Thyroid gland (tissue), 4 donors: ENCODE data around the gene MRNIP. TPM values are rescaled to one million over a fixed set of nuclear protein-coding genes. Genes with fewer than 3 reads are reported as not detected.
"Not testable (repeated sequence)": the region's sequence is repeated elsewhere in the genome, so short reads cannot be mapped to it uniquely, and the experiment has no call there.

Experiments
- DNase-seq, 2 donors: peaks; one replicate each; pipeline ENCODE4 v3.0.0-alpha.2; 2019
- H3K27ac ChIP-seq, 3 donors: fragments of 200-600 bp; sonication (generic); 1 replicate in 2 of 3; 2 replicates in 1 of 3; pipeline ENCODE4 v1.5.1; 2016 to 2019; ENCODE audit warnings: mild to moderate bottlenecking in 1 of 3, moderate library complexity in 1 of 3
- H3K27me3 ChIP-seq: fragments of 200-600 bp; sonication (generic); one replicate; pipeline ENCODE4 v1.5.1; 2019
- H3K36me3 ChIP-seq, 2 donors: fragments of 200-600 bp; sonication (generic); one replicate each; pipeline ENCODE4 v1.5.1; 2016 to 2019
- H3K4me1 ChIP-seq, 2 donors: fragments of 200-600 bp; sonication (generic); one replicate each; pipeline ENCODE4 v1.5.1; 2017 to 2019
- H3K4me3 ChIP-seq, 3 donors: fragments of 200-600 bp; sonication (generic); replicated peaks in 1 of 3; 1 replicate in 2 of 3; 2 replicates in 1 of 3; pipeline ENCODE4 v1.5.1; 2016; ENCODE audit warnings: mild to moderate bottlenecking in 1 of 3
- H3K9me3 ChIP-seq: fragments of 200-600 bp; sonication (generic); one replicate; pipeline ENCODE4 v1.5.1; 2017
- CTCF ChIP-seq, 6 experiments: fragments of 200-600 bp in 3 of 6; fragments of 450-650 bp in 3 of 6; sonication (generic) in 3 of 6; IDR thresholded peaks; one replicate each; pipeline ENCODE4 v1.5.1; 2016 to 2019; ENCODE audit warnings: antibody characterized with exemption in 6 of 6, mild to moderate bottlenecking in 2 of 6, inconsistent platforms in 1 of 6, moderate library complexity in 1 of 6
- POLR2A ChIP-seq, 2 donors: fragments of 450-650 bp; IDR thresholded peaks; one replicate each; pipeline ENCODE4 v1.6.1; 2017; ENCODE audit warnings: antibody characterized with exemption in 2 of 2, mild to moderate bottlenecking in 2 of 2, moderate library complexity in 1 of 2
- WGBS, 2 donors: methylation state at CpG; one replicate each; pipeline ENCODE4 v1.1.5; 2017; 5-methylcytosine and 5-hydroxymethylcytosine counted together
- intact Hi-C: fragments of 100-400 bp; cut with DNase I; formaldehyde crosslinking; loops from one replicate; pipeline ENCODE4 v1.15.1; 2023
- total RNA-seq, 4 donors: library from RNA; depleted of rRNA; stranded (reverse); fragments of >200 nt; gene quantifications; one replicate each; pipeline ENCODE4 v1.2.3, GENCODE V29; 2016

MRNIP gene
- total RNA-seq, 4 donors from 2014 or later, result 37.1 to 68.2 (median 52.1) TPM

- H3K36me3 ChIP-seq, result peaks cover 31 to 37% of the 10 kb centered on the region in 2 donors
- WGBS, 2 donors, result 90 to 92% methylated on average over 12 to 16 of the region's 16 CpGs
- intact Hi-C loops, result no loop called here
Measured at GRCh38 chr5:179839328-179840256, 19.0 kb downstream of the MRNIP start.

GRCh38 chr5:179837076-179838011 is 21.3 kb downstream of the MRNIP start:
- Histone ChIP-seq H3K27ac (peak overlapping the region in 1 of 3 donors; percentile 12), H3K4me3 (no peak overlapping the region), H3K4me1 (no peaks in the 10 kb centered on the region), H3K36me3 (peaks cover 49 to 57% of the 10 kb centered on the region in 2 donors), H3K27me3 (no peaks in the 10 kb centered on the region), H3K9me3 (no peaks in the 10 kb centered on the region)
- TF ChIP-seq CTCF (IDR thresholded peaks at IDR 0.05) (no peak), POLR2A (IDR thresholded peaks at IDR 0.05) (no peak)
- no peak for DNase-seq
- intact Hi-C loops, result no loop called here
- WGBS, 2 donors, result 87% methylated on average over 11 to 15 of the region's 15 CpGs

More at GRCh38 chr5:179839328-179840256, 19.0 kb downstream of the MRNIP start:
- no peak for DNase-seq
- no peak for TF ChIP-seq CTCF (IDR thresholded peaks at IDR 0.05)
- TF ChIP-seq POLR2A (IDR thresholded peaks at IDR 0.05), result no peak
- H3K4me3 ChIP-seq, result no peak overlapping the region
- peaks cover 0 to 4% of the 10 kb centered on the region in 2 donors for H3K4me1 ChIP-seq
- H3K9me3 ChIP-seq, result no peaks in the 10 kb centered on the region
- H3K27me3 ChIP-seq, result no peaks in the 10 kb centered on the region
- H3K27ac ChIP-seq, result no peak overlapping the region

GRCh38 chr5:179836225-179837019 is 22.2 kb downstream of the MRNIP start:
- Histone ChIP-seq H3K36me3 (peaks cover 59 to 66% of the 10 kb centered on the region in 2 donors), H3K9me3 (no peaks in the 10 kb centered on the region), H3K27ac (peak overlapping the region in 1 of 3 donors; percentile 12), H3K27me3 (no peaks in the 10 kb centered on the region), H3K4me1 (no peaks in the 10 kb centered on the region), H3K4me3 (no peak overlapping the region)
- DNase-seq, result no peak
- WGBS, 2 donors, result 85 to 91% methylated on average over 13 to 19 of the region's 19 CpGs
- intact Hi-C loops, result no loop called here
- TF ChIP-seq POLR2A (IDR thresholded peaks at IDR 0.05) (peak in 1 of 2 donors; percentile 10), CTCF (IDR thresholded peaks at IDR 0.05) (no peak)

- intact Hi-C loops, DNase-seq: not testable (repeated sequence)
Measured at GRCh38 chr5:179834871-179835270, 23.7 kb downstream of the MRNIP start.

GRCh38 chr5:179834120-179834519 is 24.5 kb downstream of the MRNIP start:
- H3K4me3 ChIP-seq, result no peak overlapping the region
- peaks cover 76 to 86% of the 10 kb centered on the region in 2 donors for H3K36me3 ChIP-seq
- no peaks in the 10 kb centered on the region for H3K27me3 ChIP-seq
- no peaks in the 10 kb centered on the region for H3K9me3 ChIP-seq
- peaks cover 2 to 7% of the 10 kb centered on the region in 2 donors for H3K4me1 ChIP-seq
- intact Hi-C loops, result no loop called here
- H3K27ac ChIP-seq, result no peak overlapping the region
- 75 to 82% methylated on average over 7 to 8 of the region's 8 CpGs for WGBS, 2 donors
- no peak for DNase-seq
- TF ChIP-seq CTCF (IDR thresholded peaks at IDR 0.05), result no peak
- no peak for TF ChIP-seq POLR2A (IDR thresholded peaks at IDR 0.05)

More at GRCh38 chr5:179834871-179835270, 23.7 kb downstream of the MRNIP start:
- 100% methylated on average over 1 of the region's 28 CpGs for WGBS, 2 donors
- H3K4me1 ChIP-seq, H3K27ac ChIP-seq, H3K9me3 ChIP-seq, H3K27me3 ChIP-seq, H3K4me3 ChIP-seq: not testable (repeated sequence)
- peaks cover 73 to 81% of the 10 kb centered on the region in 2 donors for H3K36me3 ChIP-seq
